Activated effector memory CD4-positive, alpha-beta T cell treated with Interleukin-2 at 50 U/mL for 16 hours (primary cell): ENCODE data around the gene PPP4R1.

Experiments
- DNase-seq: peaks from one replicate; pipeline ENCODE4 v3.0.0-alpha.2; 2020

The PPP4R1 gene

GRCh38 chr18:9587924-9588323, 26.4 kb downstream of the PPP4R1 start:
- no peak for DNase-seq

- no peak for DNase-seq
Measured at GRCh38 chr18:9586814-9587213, 27.5 kb downstream of the PPP4R1 start.

GRCh38 chr18:9581667-9582066, 32.7 kb downstream of the PPP4R1 start:
- DNase-seq: no peak

- DNase-seq: no peak
Measured at GRCh38 chr18:9578306-9578705, 36.1 kb downstream of the PPP4R1 start.

GRCh38 chr18:9577361-9577760, 37.0 kb downstream of the PPP4R1 start:
- DNase-seq: no peak

GRCh38 chr18:9575558-9575957, 38.8 kb downstream of the PPP4R1 start:
- DNase-seq: no peak

GRCh38 chr18:9574473-9575115, 39.8 kb downstream of the PPP4R1 start:
- DNase-seq: no peak

GRCh38 chr18:9571546-9571945, 42.8 kb downstream of the PPP4R1 start:
- no peak for DNase-seq

GRCh38 chr18:9570255-9570654, 44.1 kb downstream of the PPP4R1 start:
- DNase-seq: no peak

GRCh38 chr18:9569178-9569577, 45.2 kb downstream of the PPP4R1 start:
- DNase-seq: no peak

GRCh38 chr18:9568186-9568585, 46.2 kb downstream of the PPP4R1 start:
- DNase-seq: no peak

GRCh38 chr18:9565407-9565806, 49.0 kb downstream of the PPP4R1 start:
- no peak for DNase-seq

GRCh38 chr18:9563331-9563730, 51.0 kb downstream of the PPP4R1 start:
- no peak for DNase-seq

- DNase-seq: no peak
Measured at GRCh38 chr18:9562584-9562983, 51.8 kb downstream of the PPP4R1 start.

GRCh38 chr18:9561759-9562158, 52.6 kb downstream of the PPP4R1 start:
- no peak for DNase-seq

- no peak for DNase-seq
Measured at GRCh38 chr18:9559253-9559652, 55.1 kb downstream of the PPP4R1 start.

- DNase-seq: no peak
Measured at GRCh38 chr18:9558387-9559064, 55.8 kb downstream of the PPP4R1 start.

GRCh38 chr18:9557250-9557943, 57.0 kb downstream of the PPP4R1 start:
- no peak for DNase-seq

GRCh38 chr18:9552616-9553015, 61.7 kb downstream of the PPP4R1 start:
- DNase-seq: no peak

- DNase-seq: no peak
Measured at GRCh38 chr18:9552191-9552590, 62.2 kb downstream of the PPP4R1 start.

- no peak for DNase-seq
Measured at GRCh38 chr18:9550429-9550828, 63.9 kb downstream of the PPP4R1 start.

- DNase-seq: no peak
Measured at GRCh38 chr18:9549405-9549804, 65.0 kb downstream of the PPP4R1 start.

- no peak for DNase-seq
Measured at GRCh38 chr18:9547782-9548181, 66.6 kb downstream of the PPP4R1 start.

- DNase-seq: no peak
Measured at GRCh38 chr18:9546468-9546867, 67.9 kb downstream of the PPP4R1 start.
